SIG-M5 treated with dmso at 0.1 percent for 504 hours (cell line): Measurements from ENCODE around the gene ARHGAP10.

Source experiments
- DNase-seq: peaks from one replicate; lab custom pipeline; 2025; ENCODE audit not compliant: unreplicated experiment; lab: John Stamatoyannopoulos, UW

The ARHGAP10 gene

GRCh38 chr4:147943159-147943638 lies 211.3 kb downstream of the ARHGAP10 start:
- peak; percentile 11 for DNase-seq

GRCh38 chr4:147944249-147944648 lies 212.4 kb downstream of the ARHGAP10 start:
- DNase-seq, result peak; percentile 2

- DNase-seq, result no peak
These were observed 212.9 kb downstream of the ARHGAP10 start for GRCh38 chr4:147944670-147945260.

- DNase-seq, result no peak
These were observed 216.4 kb downstream of the ARHGAP10 start for GRCh38 chr4:147948336-147948735.

- no peak for DNase-seq
These were observed 218.4 kb downstream of the ARHGAP10 start for GRCh38 chr4:147950261-147950660.

GRCh38 chr4:147950841-147951240 lies 219.0 kb downstream of the ARHGAP10 start:
- DNase-seq, result no peak

GRCh38 chr4:147954850-147955249 lies 223.0 kb downstream of the ARHGAP10 start:
- no peak for DNase-seq

GRCh38 chr4:147955827-147956558 lies 224.1 kb downstream of the ARHGAP10 start:
- no peak for DNase-seq

GRCh38 chr4:147957446-147957845 lies 225.6 kb downstream of the ARHGAP10 start:
- no peak for DNase-seq

GRCh38 chr4:147958057-147958456 lies 226.2 kb downstream of the ARHGAP10 start:
- no peak for DNase-seq

- no peak for DNase-seq
These were observed 226.7 kb downstream of the ARHGAP10 start for GRCh38 chr4:147958489-147959065.

GRCh38 chr4:147960971-147961370 lies 229.1 kb downstream of the ARHGAP10 start:
- no peak for DNase-seq

GRCh38 chr4:147963839-147964238 lies 232.0 kb downstream of the ARHGAP10 start:
- no peak for DNase-seq

- no peak for DNase-seq
These were observed 232.5 kb downstream of the ARHGAP10 start for GRCh38 chr4:147964266-147964880.

GRCh38 chr4:147965056-147965455 lies 233.2 kb downstream of the ARHGAP10 start:
- DNase-seq, result peak; percentile 21

- DNase-seq, result no peak
These were observed 234.0 kb downstream of the ARHGAP10 start for GRCh38 chr4:147965873-147966272.

GRCh38 chr4:147968641-147969040 lies 236.8 kb downstream of the ARHGAP10 start:
- DNase-seq, result no peak

GRCh38 chr4:147969573-147970385 lies 237.9 kb downstream of the ARHGAP10 start:
- no peak for DNase-seq

GRCh38 chr4:147971116-147971515 lies 239.2 kb downstream of the ARHGAP10 start:
- no peak for DNase-seq

GRCh38 chr4:147975325-147975724 lies 243.4 kb downstream of the ARHGAP10 start:
- no peak for DNase-seq
